AG10803 (cell line): ENCODE measurements around the gene CCDC47.
"Not testable (repeated sequence)": the region's sequence is repeated elsewhere in the genome, so short reads cannot be mapped to it uniquely, and the experiment has no call there.

Source experiments
- DNase-seq: peaks from one replicate; pipeline ENCODE4 v3.0.0; 2010; ENCODE audit warnings: low read depth
- H3K4me3 ChIP-seq: 2 replicates; pipeline ENCODE4 v1.5.1; 2011; ENCODE audit warnings: mild to moderate bottlenecking, low read length, control low read depth
- TF ChIP-seq, protein P1 (sequence below): conservative IDR thresholded peaks from 2 replicates; pipeline ENCODE4 v1.5.1; 2011; ENCODE audit warnings: mild to moderate bottlenecking, low read length, control low read depth, inconsistent platforms

CCDC47 gene

DNA sequence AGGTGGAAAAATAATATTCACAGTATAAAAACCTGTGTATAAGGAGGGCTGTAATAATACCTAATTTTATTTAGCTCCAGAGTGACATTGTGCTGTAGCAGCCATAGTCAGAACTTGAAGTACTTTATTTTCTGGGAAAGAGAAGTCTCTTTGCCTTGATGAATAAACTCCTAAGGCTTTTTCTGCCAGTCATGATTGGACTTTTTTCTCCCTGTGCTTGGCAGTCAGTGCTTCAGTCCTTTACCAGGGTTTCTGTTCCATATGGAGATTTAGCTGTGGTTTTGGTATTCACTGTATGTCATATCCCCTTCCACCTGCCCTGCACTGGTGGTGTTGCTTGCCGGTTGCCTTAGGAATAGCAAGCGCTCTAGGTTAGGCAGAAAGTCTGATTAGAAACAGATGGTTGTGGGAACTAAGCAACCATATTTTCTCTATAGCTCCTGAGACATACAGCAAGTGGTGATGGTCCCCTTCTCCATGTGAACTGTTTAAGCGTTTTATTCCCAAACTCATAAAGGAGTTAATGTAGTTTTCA is 25.2 kb upstream of the CCDC47 start:
- peak; percentile 29 for DNase-seq
- TF ChIP-seq, protein P1, sequence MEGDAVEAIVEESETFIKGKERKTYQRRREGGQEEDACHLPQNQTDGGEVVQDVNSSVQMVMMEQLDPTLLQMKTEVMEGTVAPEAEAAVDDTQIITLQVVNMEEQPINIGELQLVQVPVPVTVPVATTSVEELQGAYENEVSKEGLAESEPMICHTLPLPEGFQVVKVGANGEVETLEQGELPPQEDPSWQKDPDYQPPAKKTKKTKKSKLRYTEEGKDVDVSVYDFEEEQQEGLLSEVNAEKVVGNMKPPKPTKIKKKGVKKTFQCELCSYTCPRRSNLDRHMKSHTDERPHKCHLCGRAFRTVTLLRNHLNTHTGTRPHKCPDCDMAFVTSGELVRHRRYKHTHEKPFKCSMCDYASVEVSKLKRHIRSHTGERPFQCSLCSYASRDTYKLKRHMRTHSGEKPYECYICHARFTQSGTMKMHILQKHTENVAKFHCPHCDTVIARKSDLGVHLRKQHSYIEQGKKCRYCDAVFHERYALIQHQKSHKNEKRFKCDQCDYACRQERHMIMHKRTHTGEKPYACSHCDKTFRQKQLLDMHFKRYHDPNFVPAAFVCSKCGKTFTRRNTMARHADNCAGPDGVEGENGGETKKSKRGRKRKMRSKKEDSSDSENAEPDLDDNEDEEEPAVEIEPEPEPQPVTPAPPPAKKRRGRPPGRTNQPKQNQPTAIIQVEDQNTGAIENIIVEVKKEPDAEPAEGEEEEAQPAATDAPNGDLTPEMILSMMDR = no peak

DNA sequence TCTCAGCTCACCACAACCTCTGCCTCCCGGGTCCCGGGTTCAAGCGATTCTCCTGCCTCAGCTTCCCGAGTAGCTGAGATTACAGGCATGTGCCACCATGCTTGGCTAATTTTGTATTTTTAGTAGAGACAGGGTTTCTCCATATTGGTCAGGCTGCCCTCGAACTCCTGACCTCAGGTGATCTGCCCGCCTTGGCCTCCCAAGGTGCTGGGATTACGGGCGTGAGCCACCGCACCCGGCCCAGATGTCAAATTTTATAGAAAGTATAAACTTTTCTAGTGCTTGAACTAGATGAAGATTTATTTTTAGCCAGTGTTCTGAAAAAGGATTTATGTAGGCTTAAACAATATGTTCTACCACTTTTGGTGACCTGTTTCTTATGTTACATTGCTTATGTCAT is 23.0 kb upstream of the CCDC47 start:
- DNase-seq, H3K4me3 ChIP-seq: not testable (repeated sequence)

More for the DNA sequence above, 25.2 kb upstream of the CCDC47 start:
- no peak overlapping the region for H3K4me3 ChIP-seq

DNA sequence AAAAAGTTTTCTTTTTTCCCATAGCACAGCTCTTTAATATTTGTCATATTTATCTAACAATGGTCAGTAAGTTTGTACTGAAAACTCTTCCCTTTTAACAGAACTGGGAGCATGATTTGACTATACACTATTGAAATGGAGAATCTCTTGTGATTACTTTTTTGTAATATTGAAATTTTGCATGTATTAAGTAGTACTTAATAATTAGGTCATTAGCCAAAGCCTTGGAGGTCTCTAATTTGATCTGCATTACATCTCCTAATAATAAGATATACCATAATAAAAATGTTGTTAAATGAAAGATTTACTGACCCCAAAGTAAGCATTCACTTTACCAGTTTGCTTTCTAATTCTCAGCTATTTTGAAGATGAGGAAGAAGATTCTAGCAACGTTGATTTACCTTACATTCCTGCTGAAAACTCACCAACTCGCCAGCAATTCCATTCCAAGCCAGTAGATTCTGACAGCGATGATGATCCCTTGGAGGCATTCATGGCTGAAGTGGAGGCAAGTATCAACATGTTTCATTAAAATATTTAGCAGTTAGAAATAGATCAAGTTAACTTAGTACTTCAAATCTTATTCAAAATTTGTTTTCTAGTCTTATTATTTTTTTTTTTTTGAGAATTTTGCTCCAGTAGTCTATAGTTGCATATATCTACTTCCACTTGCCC is 18.8 kb upstream of the CCDC47 start:
- TF ChIP-seq, protein P1 = no peak
- H3K4me3 ChIP-seq = no peak overlapping the region
- no peak for DNase-seq

DNA sequence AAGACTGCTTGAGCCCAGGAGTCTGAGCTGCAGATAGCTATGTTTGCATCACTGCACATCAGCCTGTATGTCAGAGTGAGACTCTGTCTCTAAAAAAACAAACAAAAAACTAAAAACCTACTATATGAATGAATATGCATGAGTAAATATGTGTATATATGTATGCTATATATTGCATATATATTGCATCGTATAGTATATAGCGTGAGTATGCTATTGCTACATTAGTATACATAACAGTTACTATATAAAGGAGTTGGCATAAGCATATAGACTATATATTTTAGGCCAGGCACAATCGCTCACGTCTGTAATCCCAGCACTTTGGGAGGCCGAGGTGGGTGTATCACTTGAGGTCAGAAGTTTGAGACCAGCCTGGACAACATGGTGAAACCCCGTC is 16.7 kb upstream of the CCDC47 start:
- no peak overlapping the region for H3K4me3 ChIP-seq
- TF ChIP-seq, protein P1 = no peak
- DNase-seq = no peak

DNA sequence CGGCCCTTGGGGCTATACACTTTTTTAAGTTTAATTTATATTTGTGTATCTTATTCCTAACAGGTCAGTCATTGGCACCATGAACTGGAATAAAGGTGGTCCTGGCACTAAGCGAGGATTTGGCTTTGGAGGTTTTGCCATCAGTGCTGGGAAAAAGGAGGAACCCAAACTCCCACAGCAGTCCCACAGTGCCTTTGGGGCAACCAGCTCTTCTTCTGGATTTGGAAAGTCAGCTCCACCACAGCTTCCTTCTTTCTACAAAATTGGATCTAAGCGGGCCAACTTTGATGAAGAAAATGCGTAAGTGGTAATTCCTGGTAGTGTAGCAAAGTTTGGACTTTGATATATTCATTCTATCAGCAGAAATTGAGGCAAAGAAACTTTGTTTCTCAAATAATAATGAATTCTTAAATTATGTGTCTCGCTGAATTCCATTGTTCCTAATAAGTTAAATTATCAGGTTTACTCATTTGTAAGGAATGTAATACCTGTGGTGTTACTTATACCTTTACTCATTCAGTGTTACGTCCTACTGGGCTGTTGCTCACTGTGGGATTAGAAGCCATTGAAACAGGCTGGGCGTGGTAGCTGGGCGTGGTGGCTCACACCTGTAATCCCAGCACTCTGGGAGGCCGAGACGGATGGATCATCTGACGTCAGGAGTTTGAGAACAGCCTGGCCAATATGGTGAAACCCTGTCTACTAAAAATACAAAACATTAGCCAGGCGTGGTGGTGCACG is 13.7 kb upstream of the CCDC47 start:
- TF ChIP-seq, protein P1 = no peak
- no peak overlapping the region for H3K4me3 ChIP-seq
- DNase-seq = no peak

DNA sequence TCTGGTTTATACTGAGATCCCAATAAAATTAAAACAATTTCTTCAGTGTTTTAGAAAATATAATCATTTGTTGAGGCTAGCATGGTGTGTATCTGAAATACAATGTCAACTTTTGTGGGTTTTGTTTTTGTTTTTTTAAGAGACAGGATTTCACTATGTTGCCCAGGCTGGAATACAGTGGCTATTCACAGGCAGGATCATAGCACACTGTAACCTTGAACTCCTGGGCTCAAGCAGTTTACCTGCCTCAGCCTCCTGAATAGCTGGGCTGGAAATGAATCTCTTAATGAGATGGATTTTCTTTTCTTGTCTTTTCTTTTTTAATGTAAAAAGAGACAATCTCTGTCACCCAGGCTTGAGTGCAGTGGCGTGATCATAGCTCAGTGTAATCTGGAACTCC is 12.7 kb upstream of the CCDC47 start:
- H3K4me3 ChIP-seq = no peak overlapping the region
- TF ChIP-seq, protein P1 = no peak
- DNase-seq = no peak

DNA sequence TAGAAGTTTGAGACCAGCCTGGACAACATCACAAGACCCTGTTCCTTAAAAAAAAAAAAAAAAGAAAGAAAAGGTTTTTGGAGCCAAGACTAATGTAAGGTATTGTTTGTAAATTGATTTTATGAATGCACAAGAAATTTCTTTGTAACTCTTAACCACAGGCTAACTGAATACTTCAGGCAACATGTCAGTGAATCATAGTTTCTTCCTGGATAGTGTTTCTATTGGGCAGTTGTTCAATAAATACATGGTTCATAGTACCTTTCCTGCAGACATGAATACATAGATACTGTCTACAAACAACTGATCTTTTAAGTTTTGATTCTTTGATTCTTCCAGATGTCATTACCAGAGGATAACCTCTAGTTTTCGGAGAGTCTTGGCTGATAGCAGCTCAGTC is 12.2 kb upstream of the CCDC47 start:
- TF ChIP-seq, protein P1 = no peak
- peak; percentile 54 for DNase-seq
- H3K4me3 ChIP-seq = no peak overlapping the region
